ENCODE data around the gene TBC1D2B. TPM values are rescaled to one million over a fixed set of nuclear protein-coding genes. Genes with fewer than 3 reads are reported as not detected.

TBC1D2B gene
- total RNA-seq, 2 donors from 2014 or later: 54.0 to 58.5 TPM

DNA sequence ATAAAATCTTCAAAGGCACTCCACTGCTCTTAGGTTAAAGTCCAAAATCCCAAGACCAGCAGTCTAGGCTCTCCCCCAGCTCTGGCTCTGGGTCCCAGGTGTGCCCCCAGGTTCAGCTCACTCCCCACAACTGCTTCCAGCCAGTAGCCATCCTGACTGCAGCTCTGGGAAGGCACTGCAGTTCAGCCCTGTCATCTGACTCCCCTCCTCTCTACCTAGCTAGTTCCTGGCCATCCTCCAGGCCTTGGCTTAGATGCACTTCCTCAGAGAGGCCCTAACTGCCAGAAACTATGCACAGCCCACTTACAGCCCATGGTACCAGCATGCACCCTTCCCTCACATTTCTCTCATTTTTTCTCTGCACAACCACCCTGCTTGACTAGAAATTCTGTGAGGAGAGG is 25.5 kb downstream of the TBC1D2B start:
- no peaks in the 10 kb centered on the region for H3K9me3 ChIP-seq
- H3K4me1 ChIP-seq (ENCODE audit: control insufficient read depth in 1 of 2, low read depth in 2 of 2): peaks cover 43 to 86% of the 10 kb centered on the region in 2 donors
- H3K27ac ChIP-seq: no peak overlapping the region
- TF ChIP-seq, protein P1, sequence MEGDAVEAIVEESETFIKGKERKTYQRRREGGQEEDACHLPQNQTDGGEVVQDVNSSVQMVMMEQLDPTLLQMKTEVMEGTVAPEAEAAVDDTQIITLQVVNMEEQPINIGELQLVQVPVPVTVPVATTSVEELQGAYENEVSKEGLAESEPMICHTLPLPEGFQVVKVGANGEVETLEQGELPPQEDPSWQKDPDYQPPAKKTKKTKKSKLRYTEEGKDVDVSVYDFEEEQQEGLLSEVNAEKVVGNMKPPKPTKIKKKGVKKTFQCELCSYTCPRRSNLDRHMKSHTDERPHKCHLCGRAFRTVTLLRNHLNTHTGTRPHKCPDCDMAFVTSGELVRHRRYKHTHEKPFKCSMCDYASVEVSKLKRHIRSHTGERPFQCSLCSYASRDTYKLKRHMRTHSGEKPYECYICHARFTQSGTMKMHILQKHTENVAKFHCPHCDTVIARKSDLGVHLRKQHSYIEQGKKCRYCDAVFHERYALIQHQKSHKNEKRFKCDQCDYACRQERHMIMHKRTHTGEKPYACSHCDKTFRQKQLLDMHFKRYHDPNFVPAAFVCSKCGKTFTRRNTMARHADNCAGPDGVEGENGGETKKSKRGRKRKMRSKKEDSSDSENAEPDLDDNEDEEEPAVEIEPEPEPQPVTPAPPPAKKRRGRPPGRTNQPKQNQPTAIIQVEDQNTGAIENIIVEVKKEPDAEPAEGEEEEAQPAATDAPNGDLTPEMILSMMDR (IDR thresholded peaks at IDR 0.05): no peak
- H3K4me3 ChIP-seq: no peak overlapping the region
- peaks cover 9% of the 10 kb centered on the region for H3K36me3 ChIP-seq
- ATAC-seq (ENCODE audit: insufficient number of reproducible peaks, low FRiP score, low read depth): no peak
- no peak for DNase-seq (ENCODE audit: low spot score)
- no peaks in the 10 kb centered on the region for H3K27me3 ChIP-seq (replicated peaks; ENCODE audit: insufficient read depth)

DNA sequence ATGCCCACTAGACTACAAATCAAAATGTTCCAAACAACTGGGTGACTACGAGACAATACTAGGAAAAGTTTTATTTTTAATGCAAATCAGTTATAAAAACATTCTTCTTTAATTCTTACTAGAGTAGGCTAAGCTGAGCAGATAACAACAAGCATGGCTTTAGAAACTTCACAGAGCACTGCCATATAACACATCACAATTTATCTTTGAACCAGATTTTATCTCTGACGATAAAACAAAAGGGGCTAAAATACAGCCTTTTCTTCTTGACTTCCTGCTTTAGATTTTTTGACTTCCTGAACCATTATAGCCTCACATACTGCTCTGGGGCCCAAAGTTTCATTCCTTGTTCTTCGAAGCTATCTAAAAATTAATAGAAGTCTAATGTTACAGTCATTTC is 25.9 kb downstream of the TBC1D2B start:
- Histone ChIP-seq H3K9me3 (no peaks in the 10 kb centered on the region), H3K4me1 (ENCODE audit: control insufficient read depth in 1 of 2, low read depth in 2 of 2) (peaks cover 39 to 82% of the 10 kb centered on the region in 2 donors), H3K4me3 (no peak overlapping the region), H3K27me3 (replicated peaks; ENCODE audit: insufficient read depth) (no peaks in the 10 kb centered on the region), H3K36me3 (peaks cover 9% of the 10 kb centered on the region), H3K27ac (no peak overlapping the region)
- DNase-seq (ENCODE audit: low spot score) (no peak), ATAC-seq (ENCODE audit: insufficient number of reproducible peaks, low FRiP score, low read depth) (no peak)
- TF ChIP-seq, protein P1 (IDR thresholded peaks at IDR 0.05): no peak

DNA sequence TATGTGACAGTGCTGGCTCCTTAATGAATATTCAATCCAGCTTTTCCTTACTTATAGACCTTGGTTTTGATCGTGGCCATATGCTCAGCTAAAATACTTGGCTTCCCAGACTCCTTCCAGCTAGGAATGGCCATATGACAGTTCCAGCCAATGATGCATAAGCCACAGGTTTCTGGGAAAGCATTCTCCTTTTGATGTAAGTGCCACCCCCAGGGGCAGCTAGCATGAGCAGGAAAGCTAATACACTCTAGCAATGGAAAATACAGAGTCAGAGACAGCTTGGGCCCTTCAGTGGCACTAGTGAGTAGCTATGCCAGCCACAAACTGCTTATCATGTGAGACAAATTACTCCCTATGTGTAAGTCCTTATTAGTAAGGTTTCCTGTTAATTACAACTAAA is 26.7 kb downstream of the TBC1D2B start:
- TF ChIP-seq, protein P1 (IDR thresholded peaks at IDR 0.05): no peak
- Histone ChIP-seq H3K9me3 (no peaks in the 10 kb centered on the region), H3K4me3 (no peak overlapping the region), H3K27me3 (replicated peaks; ENCODE audit: insufficient read depth) (no peaks in the 10 kb centered on the region), H3K27ac (no peak overlapping the region), H3K4me1 (ENCODE audit: control insufficient read depth in 1 of 2, low read depth in 2 of 2) (peaks cover 31 to 74% of the 10 kb centered on the region in 2 donors), H3K36me3 (peaks cover 9% of the 10 kb centered on the region)
- ATAC-seq (ENCODE audit: insufficient number of reproducible peaks, low FRiP score, low read depth) (no peak), DNase-seq (ENCODE audit: low spot score) (no peak)

DNA sequence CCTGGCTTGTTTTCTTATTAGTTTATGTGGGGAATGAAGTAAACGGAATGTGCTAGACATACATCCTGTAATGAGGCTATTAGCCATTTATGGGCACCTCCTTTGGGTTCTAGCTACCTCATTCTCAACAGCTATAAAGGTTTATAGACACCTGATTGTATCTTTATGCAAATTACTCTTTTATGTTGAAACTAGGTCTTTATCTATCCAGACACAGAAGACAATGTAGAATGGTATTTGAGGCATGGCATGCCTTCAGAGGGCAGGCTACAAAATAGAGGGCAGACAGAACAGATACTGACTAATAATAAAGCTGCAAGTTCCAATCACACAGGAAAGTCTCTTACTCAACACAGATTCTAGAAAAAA is 27.1 kb downstream of the TBC1D2B start:
- Histone ChIP-seq H3K9me3 (no peaks in the 10 kb centered on the region), H3K4me3 (no peak overlapping the region), H3K27ac (no peak overlapping the region), H3K36me3 (peaks cover 9% of the 10 kb centered on the region), H3K4me1 (ENCODE audit: control insufficient read depth in 1 of 2, low read depth in 2 of 2) (peaks cover 27 to 70% of the 10 kb centered on the region in 2 donors), H3K27me3 (replicated peaks; ENCODE audit: insufficient read depth) (no peaks in the 10 kb centered on the region)
- DNase-seq (ENCODE audit: low spot score): no peak
- TF ChIP-seq, protein P1 (IDR thresholded peaks at IDR 0.05): no peak
- no peak for ATAC-seq (ENCODE audit: insufficient number of reproducible peaks, low FRiP score, low read depth)

DNA sequence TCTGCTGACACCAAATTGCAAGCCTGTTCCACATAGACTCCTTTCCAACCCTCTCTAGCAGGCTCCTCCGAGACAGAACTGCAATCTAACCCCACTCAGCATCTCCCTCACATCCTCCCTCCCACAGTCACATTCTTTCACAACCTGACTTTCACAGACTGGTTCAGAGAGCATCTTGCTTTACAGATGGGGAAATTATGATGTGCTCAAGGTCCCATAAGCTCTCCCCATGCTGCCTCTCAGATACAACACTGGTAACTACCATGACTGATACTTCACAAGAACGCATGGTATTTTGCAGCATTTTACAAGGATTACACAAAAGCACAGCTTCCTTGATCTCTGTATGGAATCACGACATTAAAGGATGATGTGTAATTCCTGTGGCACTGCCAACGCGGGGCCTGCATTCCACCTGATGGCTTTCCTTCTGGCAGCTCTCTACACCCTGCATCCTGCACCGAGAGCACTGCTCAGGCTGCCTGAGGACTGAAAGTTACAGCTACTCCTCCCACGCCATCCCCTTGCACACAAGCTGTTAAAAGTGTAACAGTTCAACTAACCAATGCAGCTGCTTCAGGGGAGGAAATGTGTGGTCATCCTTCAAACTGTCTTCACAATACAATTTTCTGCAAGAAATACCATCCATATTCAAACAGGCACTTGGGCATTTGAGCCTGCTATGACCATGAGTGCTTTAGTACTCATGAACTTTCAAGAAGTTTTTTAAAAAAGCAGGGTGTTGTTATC is 27.6 kb downstream of the TBC1D2B start:
- Histone ChIP-seq H3K4me3 (no peak overlapping the region), H3K9me3 (no peaks in the 10 kb centered on the region), H3K36me3 (peaks cover 9% of the 10 kb centered on the region), H3K27me3 (replicated peaks; ENCODE audit: insufficient read depth) (no peaks in the 10 kb centered on the region), H3K4me1 (ENCODE audit: control insufficient read depth in 1 of 2, low read depth in 2 of 2) (peaks cover 22 to 65% of the 10 kb centered on the region in 2 donors), H3K27ac (no peak overlapping the region)
- ATAC-seq (ENCODE audit: insufficient number of reproducible peaks, low FRiP score, low read depth) (no peak), DNase-seq (ENCODE audit: low spot score) (no peak)
- TF ChIP-seq, protein P1 (IDR thresholded peaks at IDR 0.05): no peak
